HG02870 (cell line): ENCODE results near the gene CDH23.

Experiments
- ATAC-seq: cut with Tn5 transposase; IDR thresholded peaks from one replicate; pipeline ENCODE4 v1.9.1; 2021; ENCODE audit warnings: mild to moderate bottlenecking, moderate library complexity; ENCODE audit not compliant: unreplicated experiment

CDH23 gene

DNA sequence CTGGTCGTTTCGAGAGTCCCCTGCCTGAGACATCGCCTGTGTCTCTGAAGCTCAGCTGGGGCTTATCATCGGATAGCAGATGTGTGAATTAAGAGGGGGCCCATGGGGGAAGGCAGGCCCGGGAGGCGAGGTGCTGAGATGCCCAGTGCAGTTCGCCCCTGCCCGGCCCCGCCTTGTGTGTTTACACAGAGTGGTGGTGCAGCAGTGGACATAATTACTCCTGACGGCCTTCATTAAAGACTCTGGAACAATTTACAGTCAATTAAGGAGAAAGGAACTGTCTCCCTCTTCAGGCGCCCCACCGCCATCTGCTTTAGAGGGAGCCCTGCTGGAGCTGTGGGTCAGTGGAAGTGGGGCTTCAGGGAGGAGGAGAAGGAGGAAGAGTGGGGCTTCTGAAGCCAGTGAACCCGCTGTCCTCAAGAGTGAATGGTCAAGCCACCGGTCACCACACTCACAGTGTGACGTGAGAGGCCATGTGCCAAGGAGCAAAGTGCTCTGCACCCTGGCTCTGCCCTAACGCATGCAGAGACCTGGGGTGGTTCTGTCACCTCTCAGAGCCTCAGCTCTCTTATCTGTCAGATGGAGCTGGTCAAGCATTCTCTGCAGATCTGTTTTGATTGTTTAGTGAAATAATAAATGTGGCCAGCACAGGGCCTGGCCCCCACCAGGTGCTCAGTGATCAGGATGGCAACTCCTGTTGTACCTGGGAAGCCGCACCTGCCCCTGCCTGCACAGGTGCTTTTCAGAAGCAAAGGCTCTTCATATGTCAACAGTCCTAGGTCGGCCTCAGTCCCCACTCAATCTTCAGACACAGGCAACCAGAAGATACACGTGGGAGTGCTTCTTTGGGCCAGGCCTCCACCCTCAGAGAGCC is 65.6 kb downstream of the CDH23 start:
- no peak for ATAC-seq

DNA sequence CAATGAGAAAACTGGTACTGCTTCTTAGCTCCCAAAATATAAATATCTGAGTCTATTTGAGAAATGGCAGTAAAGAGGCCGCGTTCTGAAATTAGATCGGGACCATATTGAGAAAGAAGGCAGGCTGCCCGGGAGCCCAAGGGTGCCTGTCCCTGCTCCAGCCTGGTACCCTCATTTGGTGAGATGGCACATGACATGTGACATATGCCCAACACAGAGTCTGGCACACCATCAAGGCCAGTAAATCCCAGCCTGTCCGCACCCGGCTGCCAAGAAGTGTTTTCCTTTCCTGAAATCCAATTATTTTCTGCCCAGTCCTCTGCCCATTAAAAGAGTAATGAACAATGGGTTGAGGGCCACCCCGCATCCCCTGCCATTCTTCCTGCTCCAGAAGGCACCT is 66.4 kb downstream of the CDH23 start:
- ATAC-seq: no peak

- no peak for ATAC-seq
Measured at GRCh38 chr10:71465551-71466252, 69.0 kb downstream of the CDH23 start.

GRCh38 chr10:71466330-71466729 is 69.6 kb downstream of the CDH23 start:
- ATAC-seq: no peak

- ATAC-seq: no peak
Measured at GRCh38 chr10:71467161-71467560, 70.4 kb downstream of the CDH23 start.

DNA sequence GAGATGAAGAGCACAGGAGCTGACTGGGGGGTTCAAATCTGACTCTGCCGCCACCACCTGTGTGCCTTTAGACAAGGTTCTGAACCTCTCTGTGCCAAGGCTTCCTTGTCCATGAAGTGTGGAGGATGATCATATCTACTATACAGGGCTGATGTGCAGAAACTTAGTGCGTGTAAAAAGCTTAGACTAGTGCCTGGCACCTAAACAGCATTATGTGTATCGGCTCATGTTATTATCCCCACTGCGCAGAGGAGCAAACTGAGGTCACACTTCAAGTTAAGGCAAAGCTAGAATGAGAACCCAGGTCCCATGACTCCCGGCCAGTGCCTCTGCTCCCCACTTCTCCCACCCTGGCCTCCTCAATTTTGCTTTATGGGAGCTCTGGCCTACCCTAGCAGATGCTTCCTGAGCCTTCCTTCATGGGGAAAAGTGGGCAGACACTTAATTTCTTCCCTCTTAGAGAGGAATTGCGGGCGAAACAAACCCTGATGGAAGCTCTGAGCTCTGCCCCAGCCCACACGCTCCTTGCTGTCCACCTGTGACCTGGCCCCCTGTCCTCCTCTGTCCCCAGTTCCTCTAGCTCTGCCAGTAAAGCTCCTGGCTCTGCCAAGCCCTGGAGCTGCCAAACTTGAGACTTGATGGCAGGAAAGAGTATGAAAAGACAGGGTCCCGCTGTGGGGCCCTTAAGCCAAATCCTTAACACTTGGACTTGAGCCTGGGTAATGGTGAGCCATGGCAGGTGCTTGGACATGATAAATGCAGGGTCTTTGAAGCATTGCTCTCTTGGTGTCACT is 71.0 kb downstream of the CDH23 start:
- no peak for ATAC-seq

- no peak for ATAC-seq
Measured at GRCh38 chr10:71468363-71469094, 71.8 kb downstream of the CDH23 start.

DNA sequence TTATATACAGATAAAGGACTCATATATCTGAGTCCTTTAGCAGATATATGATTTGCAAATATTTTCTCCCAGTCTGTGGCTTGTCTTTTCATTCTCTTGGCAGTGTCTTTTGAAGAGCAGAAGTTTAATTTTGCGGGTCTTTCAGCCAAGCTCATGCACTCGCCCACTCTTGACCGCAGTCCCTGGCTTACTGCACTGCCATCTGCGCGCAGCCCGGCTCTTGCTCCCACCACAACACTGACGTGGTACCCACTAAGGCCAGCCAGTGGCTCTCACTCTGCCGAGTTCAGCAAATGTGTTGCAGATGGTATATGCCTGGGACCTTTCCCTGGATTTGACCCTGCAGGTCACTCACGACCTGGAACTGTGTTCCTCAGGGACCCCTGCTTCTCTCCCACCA is 74.3 kb downstream of the CDH23 start:
- no peak for ATAC-seq

DNA sequence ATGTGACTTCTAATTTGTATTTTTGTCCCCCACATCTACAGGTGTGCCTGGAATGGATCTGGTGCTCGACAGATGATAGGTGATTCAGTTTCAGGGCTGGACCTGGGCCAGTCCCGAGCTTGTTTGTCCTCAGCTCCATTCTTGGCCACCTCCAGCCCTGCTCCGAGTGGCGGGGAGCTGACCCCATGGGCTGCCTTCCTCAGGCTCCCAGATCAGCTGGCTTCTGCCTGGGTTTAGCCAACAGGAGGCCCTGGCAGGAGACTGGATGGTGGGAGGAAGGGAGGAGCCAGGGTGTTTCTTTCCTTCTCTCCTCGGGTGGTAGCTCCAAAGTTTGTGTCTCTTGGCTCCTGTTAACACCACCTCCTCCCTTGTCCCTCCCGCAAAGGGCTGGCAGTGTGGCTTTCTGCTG is 75.2 kb downstream of the CDH23 start:
- no peak for ATAC-seq

DNA sequence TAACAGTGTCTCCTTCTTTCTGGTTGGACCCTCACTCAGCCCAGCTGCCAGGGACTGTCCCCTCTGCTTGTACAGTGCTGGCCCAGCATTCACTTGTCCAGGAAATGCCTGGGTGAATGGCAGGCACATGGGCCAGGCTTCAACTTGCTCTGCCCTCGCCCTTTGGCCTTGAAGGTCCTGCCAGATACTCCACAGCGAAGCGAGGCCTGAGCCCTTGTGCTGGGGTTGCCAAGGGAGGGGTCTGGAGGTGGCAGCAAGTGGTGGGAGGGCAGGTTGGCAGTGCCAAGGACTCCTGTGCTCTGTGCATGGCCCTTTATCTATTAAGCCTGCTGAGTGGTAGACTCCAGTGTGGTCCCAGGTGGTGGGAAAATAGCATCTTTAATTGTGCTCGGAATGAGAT is 75.7 kb downstream of the CDH23 start:
- ATAC-seq: no peak

- ATAC-seq: no peak
Measured at GRCh38 chr10:71472912-71473311, 76.2 kb downstream of the CDH23 start.

DNA sequence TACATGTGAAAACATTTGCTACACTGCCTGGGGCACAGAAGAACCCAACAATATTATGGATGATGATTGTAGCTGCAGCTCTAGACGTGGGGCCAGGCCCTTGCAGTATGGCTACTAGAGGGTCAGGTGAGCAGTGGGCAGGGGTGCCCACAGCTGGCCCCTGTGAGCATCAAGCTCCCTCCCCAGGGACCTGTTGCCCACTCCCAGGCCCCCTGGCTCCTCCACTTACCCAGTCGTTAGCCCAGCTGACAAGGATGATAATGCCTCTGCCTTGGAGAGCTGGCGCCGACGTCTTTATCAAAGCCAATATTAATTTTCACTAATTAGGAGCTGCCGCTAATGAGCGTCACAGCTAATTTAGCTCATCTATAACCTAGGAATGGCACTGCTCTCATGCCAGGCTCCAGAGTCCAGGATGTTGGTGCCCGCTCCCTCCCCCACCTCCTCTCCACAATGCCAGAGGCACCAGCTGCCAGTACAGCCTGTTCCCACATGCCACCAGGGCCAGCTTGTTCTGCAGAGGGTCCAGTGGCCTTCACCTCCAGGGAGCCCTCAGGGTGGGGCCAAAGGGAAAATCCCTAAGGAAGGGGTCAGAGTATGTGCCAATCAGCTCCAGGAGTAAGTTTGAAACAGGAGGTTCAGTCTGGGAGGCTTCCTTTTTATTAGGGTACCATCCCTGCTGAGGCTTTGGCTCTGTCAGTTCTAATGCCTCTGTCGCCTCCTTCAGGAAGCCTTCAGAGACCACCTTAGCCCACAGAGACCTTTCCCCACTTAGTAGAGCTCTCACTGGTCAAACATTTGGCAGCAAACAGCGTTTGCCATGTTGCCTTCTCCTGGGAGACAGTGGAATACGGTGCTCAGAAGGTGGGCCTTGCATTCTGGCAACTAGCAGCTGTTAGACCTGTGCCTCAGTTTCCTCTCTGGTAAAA is 77.2 kb downstream of the CDH23 start:
- ATAC-seq: no peak

DNA sequence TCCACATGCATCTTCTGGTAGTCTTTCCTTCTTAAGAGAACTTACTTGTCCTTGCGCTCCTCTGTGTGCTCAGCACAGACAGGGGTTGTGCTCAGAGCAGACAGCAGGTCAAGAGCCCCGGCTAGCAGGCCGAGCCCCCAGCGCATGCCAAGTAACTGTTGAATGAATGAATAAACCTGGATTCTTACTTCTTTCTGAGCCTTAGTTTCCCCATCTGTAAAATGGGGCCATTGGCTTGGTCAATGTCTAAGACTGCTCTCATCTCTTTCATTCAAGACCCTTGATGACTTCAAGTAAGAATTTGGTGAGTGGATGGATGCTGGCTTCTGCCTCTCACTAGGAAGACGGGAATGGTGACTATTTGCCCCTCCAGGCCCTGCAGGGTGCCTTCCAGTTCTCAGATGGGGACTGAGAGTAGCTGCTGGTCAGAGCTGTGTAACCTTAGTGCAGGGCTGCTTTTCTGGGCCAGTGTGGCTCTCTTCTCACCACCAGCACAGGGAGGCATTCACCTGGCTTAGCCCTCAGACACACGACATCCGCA is 78.1 kb downstream of the CDH23 start:
- ATAC-seq: no peak

DNA sequence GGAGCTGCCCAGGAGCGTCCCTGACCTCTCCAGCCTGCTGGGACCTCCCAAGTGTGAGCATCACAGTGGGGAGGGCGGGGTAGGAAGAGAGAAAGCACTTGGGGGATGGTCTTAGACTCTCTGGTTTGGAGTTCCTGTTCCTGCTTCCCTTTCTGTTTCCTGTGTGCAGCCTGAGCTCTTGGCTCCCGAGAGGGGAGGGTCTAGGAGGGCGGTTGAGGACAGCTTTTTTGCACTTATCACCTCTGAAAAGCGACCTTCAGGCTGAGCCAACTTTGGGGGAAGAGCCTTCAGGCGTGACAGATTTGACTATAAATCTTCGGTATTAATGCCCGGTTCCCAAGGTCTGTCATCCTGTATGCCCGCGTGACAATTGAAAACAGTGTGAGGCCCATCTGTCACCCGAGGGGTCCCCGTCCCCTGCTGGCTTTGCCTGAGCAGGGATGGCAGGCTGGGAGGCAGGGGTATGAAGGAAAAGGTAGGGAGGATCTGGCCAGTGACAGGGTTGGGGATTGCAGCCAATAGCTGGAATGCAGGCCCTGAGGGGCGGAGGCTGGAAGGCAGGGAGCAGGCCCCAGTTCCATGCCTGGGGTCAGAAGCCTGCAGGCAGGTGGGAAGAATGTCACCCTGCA is 78.6 kb downstream of the CDH23 start:
- ATAC-seq: no peak

GRCh38 chr10:71476228-71477011 is 79.7 kb downstream of the CDH23 start:
- no peak for ATAC-seq

GRCh38 chr10:71478173-71478572 is 81.5 kb downstream of the CDH23 start:
- ATAC-seq: no peak

- no peak for ATAC-seq
Measured at GRCh38 chr10:71478813-71479365, 82.2 kb downstream of the CDH23 start.

- ATAC-seq: no peak
Measured at GRCh38 chr10:71479831-71480230, 83.1 kb downstream of the CDH23 start.
